T-helper 2 cell (primary cell): ENCODE results near the gene RNF138.
"Not testable (repeated sequence)": the region's sequence is repeated elsewhere in the genome, so short reads cannot be mapped to it uniquely, and the experiment has no call there.

ENCODE experiments used
- DNase-seq, 5 experiments: peaks; one replicate each; pipeline versions ENCODE4 v3.0.0 to v3.0.0-alpha.2; 2012 to 2022

RNF138 gene

GRCh38 chr18:32095900-32096229 lies 4.2 kb downstream of the RNF138 start:
- no peak for DNase-seq

- no peak for DNase-seq
These were observed 5.3 kb downstream of the RNF138 start for GRCh38 chr18:32096946-32097345.

DNA sequence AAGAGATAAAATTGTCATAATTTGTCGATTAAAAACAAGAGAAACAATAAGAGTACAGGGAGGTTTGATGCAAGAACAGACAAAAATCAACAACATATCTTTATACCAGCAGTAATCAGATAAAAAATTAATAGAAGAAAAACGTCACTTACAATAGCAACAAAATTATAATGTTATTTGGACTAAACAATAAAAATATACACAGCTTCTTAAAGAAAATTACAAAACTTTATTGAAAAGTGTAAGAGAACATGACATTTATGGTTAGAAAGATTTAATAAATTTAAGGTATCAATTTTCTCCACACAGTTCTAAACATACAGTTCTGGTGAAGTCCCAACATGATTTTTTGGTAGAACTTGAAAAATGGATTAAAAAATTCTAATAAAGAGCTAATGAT lies 12.8 kb downstream of the RNF138 start:
- no peak for DNase-seq

GRCh38 chr18:32110005-32110404 lies 18.3 kb downstream of the RNF138 start:
- DNase-seq: no peak

DNA sequence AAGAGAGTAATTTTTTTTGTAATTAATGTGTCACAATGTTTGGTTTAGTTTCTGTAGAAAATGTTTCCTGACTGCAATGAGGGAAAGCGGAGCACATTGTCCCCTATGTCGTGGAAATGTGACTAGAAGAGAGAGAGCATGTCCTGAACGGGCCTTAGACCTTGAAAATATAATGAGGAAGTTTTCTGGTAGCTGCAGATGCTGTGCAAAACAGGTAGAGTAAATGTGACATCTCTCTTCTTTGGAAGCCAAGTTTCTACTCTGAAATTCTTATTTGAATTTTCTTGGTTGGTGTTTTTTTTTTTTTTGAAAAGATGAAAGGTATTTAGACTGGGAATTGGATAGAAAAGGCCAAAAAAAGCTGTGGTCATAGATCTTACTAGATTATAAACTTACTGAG lies 20.0 kb downstream of the RNF138 start:
- DNase-seq: peak in 1 of 5 experiments; percentile 54

DNA sequence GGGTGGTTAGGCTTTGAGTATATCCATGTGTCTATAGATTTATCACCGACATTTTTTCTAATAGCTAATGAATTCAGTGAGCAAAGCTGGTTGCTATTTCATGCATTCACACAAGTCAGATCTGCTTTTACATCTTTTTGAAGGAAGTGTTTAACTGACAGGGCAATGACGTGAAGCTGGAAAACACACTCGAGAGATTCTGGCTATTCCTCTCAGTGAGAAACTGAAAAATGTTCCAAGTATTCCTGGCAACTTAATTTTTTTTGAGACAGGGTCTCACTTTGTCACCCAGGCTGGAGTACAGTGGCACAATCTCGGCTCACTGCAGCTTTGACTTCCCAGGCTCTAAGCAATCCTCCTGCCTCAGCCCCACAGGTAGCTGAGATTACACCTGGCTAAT lies 21.2 kb downstream of the RNF138 start:
- no peak for DNase-seq

DNA sequence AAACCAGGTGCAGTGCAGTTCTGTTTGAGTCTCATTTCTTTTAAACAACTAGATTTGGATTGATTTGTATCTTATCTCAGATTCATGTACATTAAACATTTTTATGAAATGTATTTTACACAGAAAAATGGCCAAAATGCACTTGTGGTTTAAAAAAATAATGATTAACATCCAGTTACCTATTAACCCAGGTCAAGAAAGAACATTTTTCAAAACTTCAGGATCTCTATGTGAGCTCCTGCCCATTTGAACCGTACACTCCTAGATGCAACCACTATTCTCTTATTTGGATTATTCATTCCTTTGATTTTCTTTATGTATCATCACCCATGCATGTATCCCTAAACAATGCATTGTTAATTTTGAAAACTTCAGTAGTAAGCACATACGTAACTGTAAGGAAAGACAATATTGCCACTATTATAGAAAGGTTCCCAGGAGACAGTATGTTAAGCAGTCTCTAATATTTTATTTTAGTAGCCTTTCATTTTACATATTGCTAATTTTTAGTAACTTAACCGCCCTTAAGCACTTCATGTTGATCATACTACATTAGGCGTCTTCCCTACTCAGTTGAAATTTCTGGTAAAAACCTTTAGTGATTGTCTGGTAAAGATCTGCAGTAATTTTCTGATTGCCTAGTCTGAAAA lies 22.7 kb downstream of the RNF138 start:
- DNase-seq: no peak

DNA sequence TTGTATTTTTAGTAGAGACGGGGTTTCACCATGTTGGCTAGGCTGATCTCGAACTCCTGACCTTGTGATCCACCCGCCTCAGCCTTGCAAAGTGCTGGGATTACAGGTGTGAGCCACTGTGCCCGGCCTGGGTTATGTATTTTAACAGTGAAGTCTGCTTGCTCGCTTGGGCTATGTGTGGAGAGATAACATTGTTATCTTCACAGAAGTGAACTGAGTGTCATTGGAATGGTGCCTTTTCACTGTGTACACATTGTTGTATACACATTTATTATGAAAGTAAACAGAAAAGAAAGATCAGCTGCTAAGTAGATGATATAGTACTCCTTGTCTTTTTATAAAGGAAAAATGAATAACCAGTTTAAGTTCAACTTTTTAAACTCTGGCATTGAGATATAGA lies 30.4 kb downstream of the RNF138 start:
- no peak for DNase-seq

DNA sequence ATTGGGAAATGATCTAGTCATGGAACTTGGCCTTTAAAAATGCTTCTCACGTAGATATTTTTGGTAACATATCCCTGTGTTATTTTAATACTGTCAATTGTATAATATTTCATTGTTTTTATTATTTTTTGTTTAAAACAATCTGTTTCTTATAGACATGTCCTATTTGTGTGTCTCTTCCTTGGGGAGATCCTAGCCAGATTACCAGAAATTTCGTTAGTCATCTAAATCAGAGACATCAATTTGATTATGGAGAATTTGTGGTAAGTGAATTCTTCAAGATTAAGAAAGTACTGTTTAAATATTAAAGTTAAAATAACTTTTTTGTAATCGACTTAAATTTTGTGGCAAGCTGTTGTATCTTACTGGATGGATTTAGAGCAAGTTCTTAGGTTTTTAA lies 34.9 kb downstream of the RNF138 start:
- DNase-seq: no peak

DNA sequence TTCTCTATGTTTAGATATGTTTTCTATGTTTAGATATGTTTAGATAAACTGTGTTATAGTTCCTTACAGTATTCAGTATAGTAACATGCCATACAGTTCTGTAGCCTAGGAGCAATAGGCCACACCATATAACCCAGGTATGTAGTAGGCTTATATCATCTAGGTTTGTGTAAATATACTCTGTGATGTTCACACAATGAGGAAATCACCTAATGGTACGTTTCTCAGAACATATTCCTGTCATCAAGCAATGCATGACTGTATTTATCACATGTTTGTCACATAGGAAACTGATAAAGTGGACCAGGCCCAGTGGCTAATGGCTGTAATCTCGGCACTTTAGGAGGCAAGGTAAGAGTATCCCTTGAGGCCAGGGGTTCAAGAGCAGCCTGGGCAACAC lies 44.0 kb downstream of the RNF138 start:
- DNase-seq: no peak

GRCh38 chr18:32138332-32138982 lies 46.8 kb downstream of the RNF138 start:
- DNase-seq: peak in 1 of 5 experiments; percentile 69

DNA sequence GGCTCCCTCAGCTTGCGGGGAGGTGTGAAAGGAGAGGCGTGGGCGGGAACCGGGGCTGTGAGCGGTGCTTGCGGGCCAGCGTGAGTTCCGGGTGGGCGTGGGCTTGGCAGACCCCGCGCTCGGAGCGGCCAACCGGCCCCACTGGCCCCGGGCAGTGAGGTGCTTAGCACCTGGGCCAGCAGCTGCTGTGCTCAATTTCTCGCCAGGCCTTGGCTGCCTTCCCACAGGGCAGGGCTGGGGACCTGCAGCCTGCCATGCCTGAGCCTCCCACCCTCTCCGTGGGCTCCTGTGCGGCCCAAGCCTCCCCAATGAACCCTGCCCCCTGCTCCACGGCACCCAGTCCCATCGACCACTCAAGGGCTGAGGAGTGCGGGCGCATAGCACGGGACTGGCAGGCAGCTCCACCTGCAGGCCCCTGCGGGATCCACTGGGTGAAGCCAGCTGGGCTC lies 48.2 kb downstream of the RNF138 start:
- DNase-seq: no peak

GRCh38 chr18:32148185-32148870 lies 56.7 kb downstream of the RNF138 start:
- no peak for DNase-seq

DNA sequence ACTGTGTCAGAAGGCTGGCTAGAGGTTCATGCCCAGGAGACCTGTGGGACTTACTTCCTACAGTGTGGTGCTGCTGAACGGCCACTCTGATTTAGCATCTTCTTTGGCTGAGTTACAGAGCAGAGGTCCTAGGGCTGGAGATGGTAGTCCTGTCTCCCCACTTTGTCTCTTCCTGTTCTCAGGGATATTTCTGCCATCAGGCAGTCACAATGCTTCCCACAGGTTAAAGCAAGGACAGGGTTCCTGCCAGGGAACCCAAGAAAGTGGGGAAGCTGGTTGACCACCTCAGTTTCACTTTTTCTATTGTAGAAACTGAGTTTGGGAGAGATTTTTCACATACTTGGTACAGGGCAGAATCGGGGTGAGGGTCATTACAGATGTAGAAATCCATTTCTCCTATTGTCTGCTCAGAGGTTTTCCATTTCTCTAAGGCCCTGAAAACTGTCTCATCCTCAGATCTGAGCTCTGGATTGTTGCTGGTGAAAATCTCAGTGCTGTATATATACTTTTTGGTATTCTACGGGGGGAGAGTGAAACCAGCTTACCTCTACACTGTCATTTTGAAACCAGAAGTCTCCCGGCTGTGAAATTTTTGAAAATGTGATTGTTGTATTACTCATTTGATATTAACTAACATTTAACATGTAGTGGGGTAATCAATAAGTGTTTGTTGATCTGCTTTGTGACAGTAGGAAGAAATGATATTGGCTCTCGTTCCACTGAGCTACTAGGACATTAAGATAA lies 61.2 kb downstream of the RNF138 start:
- peak in 1 of 5 experiments; percentile 78 for DNase-seq

GRCh38 chr18:32156855-32157254 lies 65.2 kb downstream of the RNF138 start:
- no peak for DNase-seq

DNA sequence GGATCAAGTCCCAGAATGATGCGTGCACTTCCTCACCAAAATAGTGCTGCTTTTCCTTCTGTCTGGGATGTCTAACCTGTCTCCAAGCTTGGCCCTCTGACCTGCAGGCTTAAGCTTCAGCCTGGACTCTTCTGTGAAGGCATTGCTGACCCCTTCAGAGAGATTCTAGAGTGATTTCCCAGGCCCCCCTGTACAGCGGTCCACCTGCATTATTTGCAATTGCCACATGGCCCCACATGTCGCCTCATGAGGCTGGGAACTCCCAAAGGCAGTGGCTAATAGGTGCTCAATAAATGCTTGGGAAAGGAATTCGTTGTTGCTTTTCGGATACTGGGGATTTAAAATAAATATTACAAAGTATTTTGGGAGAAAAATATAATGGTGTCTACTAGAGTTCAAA lies 65.9 kb downstream of the RNF138 start:
- no peak for DNase-seq

DNA sequence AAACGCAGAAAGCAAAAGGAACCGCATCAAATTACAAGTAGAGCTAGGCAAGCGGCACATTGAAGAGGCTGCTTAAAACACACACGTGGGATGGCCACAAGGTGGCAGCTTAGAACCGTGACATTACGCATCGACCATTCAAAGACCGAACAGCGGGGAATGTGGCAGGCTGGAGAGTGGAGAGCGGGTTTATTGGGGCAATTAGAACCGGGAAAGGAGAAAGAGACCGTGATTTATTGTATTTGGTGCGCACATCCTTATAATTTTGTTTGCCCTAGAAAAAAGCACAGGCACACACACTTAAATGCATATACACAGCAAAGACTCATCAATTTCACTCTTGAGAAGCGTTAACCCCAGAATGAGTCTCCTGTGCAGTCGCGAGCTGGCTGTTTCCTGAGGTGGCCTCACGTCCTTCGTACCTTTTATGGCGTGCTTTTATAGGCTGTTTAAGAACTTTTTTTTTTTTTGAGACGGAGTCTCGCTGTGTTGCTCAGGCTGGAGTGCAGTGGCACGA lies 66.5 kb downstream of the RNF138 start:
- DNase-seq: peak; percentile 14 to 85 (median 43)

GRCh38 chr18:32158631-32159030 lies 67.0 kb downstream of the RNF138 start:
- DNase-seq: not testable (repeated sequence)

GRCh38 chr18:32160547-32160946 lies 68.9 kb downstream of the RNF138 start:
- no peak for DNase-seq

DNA sequence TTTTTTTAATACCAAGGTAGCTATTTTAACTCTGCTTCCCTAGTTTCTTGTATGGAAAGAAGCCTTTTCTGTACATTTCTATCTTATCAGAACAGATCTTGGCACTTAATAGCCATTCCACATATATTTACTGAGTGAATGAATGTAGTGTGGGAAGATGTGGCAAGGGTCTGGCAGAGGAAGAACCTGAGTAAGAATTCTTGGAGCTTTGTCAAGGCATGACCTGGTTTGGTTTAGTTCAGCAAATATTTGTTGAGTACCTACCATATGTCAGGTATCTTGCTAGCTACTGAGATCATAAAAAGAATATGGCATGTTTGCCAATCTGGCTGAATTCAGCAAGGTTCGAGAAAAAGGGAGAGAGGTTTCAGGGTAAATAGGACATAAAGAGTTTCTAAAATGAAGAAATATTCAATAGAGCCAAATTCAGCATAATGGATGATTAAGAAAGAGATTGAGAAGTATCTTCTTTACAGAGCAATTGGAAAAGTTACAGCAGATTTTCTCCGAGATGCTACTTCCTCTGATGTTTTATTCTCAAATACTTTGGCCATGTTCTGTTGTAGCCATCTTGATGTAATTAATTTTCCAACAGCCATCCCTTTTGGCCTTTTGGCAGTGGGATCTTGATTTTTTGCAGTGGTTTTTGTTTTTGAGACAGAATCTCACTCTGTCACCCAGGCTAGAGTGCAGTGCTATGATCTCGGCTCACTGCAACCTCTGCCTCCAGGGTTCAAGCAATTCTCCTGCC lies 76.5 kb downstream of the RNF138 start:
- no peak for DNase-seq

DNA sequence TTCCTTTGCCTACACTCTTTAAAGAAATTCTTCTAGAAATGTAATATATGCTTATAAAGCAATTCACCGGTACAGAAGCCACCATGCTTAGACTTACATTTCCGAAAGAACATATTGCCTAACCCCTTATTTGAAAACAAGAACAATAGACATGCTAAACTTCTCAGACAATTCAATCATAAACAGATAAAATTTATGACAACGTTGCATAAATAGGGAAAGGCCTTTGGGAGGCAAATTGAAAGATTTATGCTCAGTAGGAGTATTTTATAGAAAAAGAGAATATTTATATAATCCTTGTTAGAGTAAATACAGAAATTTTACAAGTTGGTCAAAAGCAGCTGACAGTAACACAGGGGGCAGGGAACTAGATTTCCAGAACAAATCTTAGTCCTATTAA lies 82.0 kb downstream of the RNF138 start:
- no peak for DNase-seq

DNA sequence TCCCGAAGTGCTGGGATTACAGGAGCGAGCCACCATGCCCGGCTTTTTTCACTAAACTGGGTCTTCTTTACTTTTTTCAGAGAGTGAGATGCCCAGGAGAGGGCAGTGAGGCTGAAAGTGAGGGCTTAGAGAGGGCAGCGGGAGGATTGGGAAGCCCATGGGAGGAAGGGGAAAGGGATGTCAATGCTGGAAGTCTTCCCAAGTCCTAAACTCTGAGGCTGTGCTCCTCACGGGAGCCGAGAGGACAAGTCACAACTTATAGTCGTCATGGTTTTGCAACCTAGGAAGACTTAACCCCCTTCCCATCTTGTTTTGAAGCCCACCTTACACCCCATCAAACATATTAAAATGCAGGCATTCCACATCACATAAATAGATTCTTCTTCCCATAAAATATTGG lies 83.0 kb downstream of the RNF138 start:
- no peak for DNase-seq
